ENCODE measurements around the gene CTDNEP1. TPM values are rescaled to one million over a fixed set of nuclear protein-coding genes. Genes with fewer than 3 reads are reported as not detected.
A peak's percentile ranks its signal among the peaks of the same experiment; 100 is the strongest.

Gene CTDNEP1
- total RNA-seq, 1 donor from 2014 or later = 140 TPM

DNA sequence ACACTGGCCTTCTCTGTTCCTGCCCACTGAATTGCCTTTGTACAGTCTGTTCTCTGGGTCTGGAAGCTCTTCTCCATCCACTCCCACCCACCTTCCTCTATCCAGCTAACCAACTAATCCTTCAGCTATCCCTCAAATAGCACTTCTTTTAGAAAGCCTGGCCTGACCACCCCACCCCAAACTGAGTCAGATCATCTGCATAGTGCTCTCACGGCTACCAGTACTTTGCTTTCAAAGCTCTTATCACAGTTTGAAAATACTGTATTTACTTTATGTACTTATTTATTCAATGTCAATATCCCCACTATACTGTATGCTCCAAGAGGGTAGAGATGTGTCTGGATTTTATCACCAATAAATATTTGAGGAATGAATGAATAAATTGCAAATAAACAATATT lies 15.2 kb upstream of the CTDNEP1 start:
- Histone ChIP-seq H3K27ac (no peak overlapping the region), H3K4me1 (peaks cover 22% of the 10 kb centered on the region), H3K9me3 (no peaks in the 10 kb centered on the region), H3K4me3 (no peak overlapping the region), H3K36me3 (no peaks in the 10 kb centered on the region), H3K27me3 (ENCODE audit: low read depth) (peaks cover 13% of the 10 kb centered on the region)
- no peak for DNase-seq
- intact Hi-C loops (cut with DNase I) = no loop called here
- TF ChIP-seq, protein P1, sequence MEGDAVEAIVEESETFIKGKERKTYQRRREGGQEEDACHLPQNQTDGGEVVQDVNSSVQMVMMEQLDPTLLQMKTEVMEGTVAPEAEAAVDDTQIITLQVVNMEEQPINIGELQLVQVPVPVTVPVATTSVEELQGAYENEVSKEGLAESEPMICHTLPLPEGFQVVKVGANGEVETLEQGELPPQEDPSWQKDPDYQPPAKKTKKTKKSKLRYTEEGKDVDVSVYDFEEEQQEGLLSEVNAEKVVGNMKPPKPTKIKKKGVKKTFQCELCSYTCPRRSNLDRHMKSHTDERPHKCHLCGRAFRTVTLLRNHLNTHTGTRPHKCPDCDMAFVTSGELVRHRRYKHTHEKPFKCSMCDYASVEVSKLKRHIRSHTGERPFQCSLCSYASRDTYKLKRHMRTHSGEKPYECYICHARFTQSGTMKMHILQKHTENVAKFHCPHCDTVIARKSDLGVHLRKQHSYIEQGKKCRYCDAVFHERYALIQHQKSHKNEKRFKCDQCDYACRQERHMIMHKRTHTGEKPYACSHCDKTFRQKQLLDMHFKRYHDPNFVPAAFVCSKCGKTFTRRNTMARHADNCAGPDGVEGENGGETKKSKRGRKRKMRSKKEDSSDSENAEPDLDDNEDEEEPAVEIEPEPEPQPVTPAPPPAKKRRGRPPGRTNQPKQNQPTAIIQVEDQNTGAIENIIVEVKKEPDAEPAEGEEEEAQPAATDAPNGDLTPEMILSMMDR (IDR thresholded peaks at IDR 0.05) = no peak
- ATAC-seq = no peak

DNA sequence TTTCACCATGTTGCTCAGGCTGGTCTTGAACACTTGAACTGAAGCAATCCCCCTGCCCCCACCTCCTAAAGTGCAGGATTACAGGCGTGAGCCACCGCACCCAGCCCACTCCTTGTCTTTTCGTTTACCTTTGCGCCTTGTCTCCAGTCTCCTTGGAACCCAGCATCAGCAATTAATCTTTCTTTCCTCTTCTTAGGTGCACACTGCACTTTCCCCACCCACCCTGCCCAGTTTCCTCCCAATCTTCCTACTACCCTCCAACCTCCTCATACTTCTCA lies 12.2 kb upstream of the CTDNEP1 start:
- peaks cover 21% of the 10 kb centered on the region for H3K27me3 ChIP-seq (ENCODE audit: low read depth)
- peaks cover 5% of the 10 kb centered on the region for H3K36me3 ChIP-seq
- no peak for ATAC-seq
- peak overlapping the region; percentile 67 for H3K4me3 ChIP-seq
- no peaks in the 10 kb centered on the region for H3K9me3 ChIP-seq
- peak overlapping the region; percentile 88 for H3K27ac ChIP-seq
- DNase-seq = no peak
- intact Hi-C loops (cut with DNase I) = no loop called here
- TF ChIP-seq, protein P1 (IDR thresholded peaks at IDR 0.05) = no peak
- peaks cover 48% of the 10 kb centered on the region for H3K4me1 ChIP-seq

DNA sequence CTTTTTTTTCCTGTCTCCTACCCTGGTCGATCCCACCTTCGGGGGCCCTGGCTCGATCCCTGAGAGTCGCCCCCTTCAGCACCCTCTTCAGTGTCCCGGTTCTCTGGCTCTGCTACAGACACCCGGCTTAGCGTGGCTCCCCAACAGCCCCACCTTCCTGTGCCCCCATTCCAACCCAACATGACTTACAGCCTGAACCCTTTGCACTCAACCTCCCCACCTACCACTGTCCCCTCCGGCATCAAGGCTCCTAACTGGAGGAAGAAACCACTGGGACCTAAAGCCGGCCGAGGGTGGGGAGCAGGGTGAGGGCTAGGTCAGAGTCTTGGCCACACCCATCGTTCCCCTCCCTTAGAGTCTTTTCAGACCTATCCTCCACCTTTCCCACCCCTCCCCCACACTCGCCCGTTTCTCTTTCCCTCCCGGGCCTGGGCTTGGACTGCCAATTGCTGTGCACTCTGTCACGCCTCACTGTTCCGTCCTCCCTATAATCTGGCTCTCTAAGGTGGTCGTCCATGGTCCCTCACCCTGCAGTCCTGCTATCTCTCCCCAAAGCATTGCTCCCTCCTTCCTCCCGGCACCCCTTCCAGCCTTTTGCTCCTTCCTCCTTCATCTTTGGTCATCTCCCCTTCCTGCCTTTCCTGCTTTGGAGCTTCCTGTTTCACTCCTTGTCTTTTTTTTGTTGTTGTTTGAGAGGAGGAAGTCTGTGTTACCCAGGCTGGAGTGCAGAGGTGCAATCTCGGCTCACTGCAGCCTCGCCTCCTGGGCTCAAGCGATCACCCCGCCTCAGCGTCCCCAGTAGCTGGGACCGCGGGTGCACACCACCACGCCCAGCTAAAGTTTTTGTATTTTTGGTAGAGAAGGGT lies 11.6 kb upstream of the CTDNEP1 start:
- Histone ChIP-seq H3K4me1 (peaks cover 52% of the 10 kb centered on the region), H3K4me3 (peak overlapping the region; percentile 67), H3K36me3 (peaks cover 10% of the 10 kb centered on the region), H3K27me3 (ENCODE audit: low read depth) (peaks cover 21% of the 10 kb centered on the region), H3K27ac (peak overlapping the region; percentile 88), H3K9me3 (no peaks in the 10 kb centered on the region)
- DNase-seq (peak; percentile 82), ATAC-seq (peak; percentile 53 to 59)
- TF ChIP-seq, protein P1 (IDR thresholded peaks at IDR 0.05) = no peak
- intact Hi-C loops (cut with DNase I) = no loop called here

DNA sequence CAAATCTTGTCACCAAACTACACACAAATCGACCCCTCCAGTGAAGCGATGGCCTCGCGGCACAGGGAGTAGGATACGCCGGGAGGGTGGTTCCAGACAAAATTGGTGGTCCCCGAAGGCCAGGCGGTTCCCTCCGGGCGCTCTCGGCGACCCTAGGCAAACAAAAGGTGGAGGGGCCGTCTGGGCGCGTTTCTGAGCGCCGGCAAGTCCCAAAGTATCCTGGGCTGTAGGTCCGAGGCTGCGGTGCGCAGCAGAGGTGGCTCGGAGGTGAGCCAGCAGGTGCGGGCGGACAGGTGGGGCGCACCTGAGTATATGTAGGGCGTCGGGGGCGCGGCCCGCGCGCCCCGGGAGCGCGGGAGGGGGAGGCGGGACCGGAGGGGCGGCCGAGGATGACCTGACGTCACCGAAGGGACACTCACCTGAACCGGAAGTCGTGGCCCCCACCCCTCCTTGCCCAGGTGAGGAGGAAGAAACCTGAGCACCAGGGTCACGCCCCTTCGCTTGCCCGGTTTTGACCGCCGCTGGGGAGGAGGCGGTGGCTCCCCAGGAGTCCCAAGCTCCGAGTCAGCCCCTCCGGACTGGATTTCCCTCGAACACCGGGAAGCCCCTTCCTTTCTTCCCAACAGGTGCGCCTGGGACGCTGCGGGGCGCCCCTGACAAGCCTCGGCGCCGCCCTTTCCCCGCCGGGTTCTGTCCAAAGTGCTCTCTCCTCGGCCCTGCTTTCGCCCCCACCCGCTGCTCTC lies 10.8 kb upstream of the CTDNEP1 start, which contains the start of gene CLDN7:
TSS of gene CLDN7 (minus strand) at position 287 of the 743 bp plus-strand sequence. CDS start 435 bp downstream, outside the sequence.
- DNase-seq (peak; percentile 92), ATAC-seq (peak; percentile 83 to 90)
- peaks cover 18% of the 10 kb centered on the region for H3K36me3 ChIP-seq
- TF ChIP-seq, protein P1 (IDR thresholded peaks at IDR 0.05) = no peak
- peak within 1 kb of the TSS; percentile 88 for H3K27ac ChIP-seq
- H3K4me1 ChIP-seq = peaks cover 52% of the 10 kb centered on the region
- no peaks in the 10 kb centered on the region for H3K9me3 ChIP-seq
- intact Hi-C loops (cut with DNase I) = no loop called here
- peaks cover 21% of the 10 kb centered on the region for H3K27me3 ChIP-seq (ENCODE audit: low read depth)
- peak within 1 kb of the TSS; percentile 67 for H3K4me3 ChIP-seq

DNA sequence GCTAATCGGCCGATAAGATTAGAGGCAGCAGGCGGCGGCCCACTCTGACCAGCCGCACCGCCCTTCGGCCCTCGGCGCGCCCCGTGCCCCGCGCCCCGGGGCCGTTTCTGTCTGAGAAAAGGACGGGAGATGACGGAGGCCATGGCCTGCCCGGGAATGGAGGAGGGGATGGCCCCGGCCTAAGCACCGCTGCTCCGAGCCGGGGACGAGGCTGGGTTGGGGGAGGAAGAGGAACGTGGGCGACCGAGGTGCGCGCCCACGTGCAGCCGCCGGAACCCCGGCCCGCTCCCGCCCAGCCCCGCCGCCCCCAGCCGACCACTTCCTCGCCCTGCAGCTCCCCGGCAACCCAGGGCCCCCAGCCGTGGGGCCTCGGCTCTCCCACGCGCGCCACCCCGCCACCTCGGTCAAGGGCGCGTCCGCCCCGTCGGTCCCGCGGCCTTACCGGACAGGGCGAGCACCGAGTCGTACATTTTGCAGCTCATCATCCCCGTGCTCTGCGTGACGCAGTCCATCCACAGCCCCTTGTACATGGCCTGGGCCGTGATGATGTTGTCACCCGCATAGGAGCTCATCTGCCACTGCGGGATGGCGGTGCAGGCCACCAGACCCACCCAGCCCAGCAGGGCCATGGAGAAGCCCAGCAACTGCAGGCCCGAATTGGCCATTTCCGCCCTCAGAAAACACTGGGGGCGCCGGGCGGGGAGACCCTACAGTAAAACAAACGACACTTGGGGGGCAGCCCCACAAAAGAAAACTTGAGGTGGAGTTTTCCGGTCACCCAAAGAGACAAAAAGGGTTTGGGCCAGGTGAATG lies 10.1 kb upstream of the CTDNEP1 start:
- TF ChIP-seq, protein P1 (IDR thresholded peaks at IDR 0.05) = no peak
- Histone ChIP-seq H3K36me3 (peaks cover 26% of the 10 kb centered on the region), H3K4me1 (peaks cover 52% of the 10 kb centered on the region), H3K27me3 (ENCODE audit: low read depth) (peaks cover 21% of the 10 kb centered on the region), H3K4me3 (peak overlapping the region; percentile 67), H3K27ac (peak overlapping the region; percentile 88), H3K9me3 (no peaks in the 10 kb centered on the region)
- DNase-seq (peak; percentile 55), ATAC-seq (peak; percentile 28 to 31)
- intact Hi-C loops (cut with DNase I) = no loop called here

Measured in lower lobe of right lung (tissue), 2 donors.